Hepatocyte (in vitro differentiated cells): ENCODE data around the gene RPP30.

Experiments
- EZH2 ChIP-seq: fragments of 200-600 bp; sonication (generic); IDR thresholded peaks from 2 replicates; pipeline ENCODE4 v1.6.1; 2016; ENCODE audit warnings: antibody characterized with exemption, mild to moderate bottlenecking, borderline replicate concordance
- EZH2phosphoT487 ChIP-seq: fragments of 200-600 bp; sonication (generic); IDR thresholded peaks from one replicate; pipeline ENCODE4 v1.6.1; 2018; ENCODE audit warnings: antibody characterized with exemption, mild to moderate bottlenecking, low read depth, moderate library complexity; ENCODE audit not compliant: unreplicated experiment, severe bottlenecking
- TF ChIP-seq, protein P1 (sequence below): fragments of 200-600 bp; sonication (generic); IDR thresholded peaks from 2 replicates; pipeline ENCODE4 v1.5.1; 2016; ENCODE audit warnings: antibody characterized with exemption, mild to moderate bottlenecking; ENCODE audit not compliant: poor library complexity

DNA sequence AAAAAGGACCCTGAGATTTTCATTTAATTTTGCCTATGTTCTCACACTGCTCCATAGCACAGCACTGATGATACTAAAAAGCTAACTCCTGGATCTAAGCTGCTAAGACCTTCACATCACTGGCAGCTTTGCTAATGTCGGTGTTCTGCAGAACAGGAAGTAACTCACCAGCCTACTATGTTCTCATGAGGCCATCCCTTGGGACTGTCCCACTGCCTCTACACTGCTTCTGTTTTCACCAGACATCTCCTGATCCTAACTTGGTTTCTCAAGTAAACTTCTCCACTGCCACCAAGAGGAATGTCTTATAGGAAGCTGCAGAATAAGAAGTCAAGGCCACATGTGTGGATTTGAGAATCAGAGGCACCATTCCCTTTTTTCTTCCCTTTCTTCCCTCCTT is 29.0 kb upstream of the RPP30 start:
- TF ChIP-seq, protein P1, sequence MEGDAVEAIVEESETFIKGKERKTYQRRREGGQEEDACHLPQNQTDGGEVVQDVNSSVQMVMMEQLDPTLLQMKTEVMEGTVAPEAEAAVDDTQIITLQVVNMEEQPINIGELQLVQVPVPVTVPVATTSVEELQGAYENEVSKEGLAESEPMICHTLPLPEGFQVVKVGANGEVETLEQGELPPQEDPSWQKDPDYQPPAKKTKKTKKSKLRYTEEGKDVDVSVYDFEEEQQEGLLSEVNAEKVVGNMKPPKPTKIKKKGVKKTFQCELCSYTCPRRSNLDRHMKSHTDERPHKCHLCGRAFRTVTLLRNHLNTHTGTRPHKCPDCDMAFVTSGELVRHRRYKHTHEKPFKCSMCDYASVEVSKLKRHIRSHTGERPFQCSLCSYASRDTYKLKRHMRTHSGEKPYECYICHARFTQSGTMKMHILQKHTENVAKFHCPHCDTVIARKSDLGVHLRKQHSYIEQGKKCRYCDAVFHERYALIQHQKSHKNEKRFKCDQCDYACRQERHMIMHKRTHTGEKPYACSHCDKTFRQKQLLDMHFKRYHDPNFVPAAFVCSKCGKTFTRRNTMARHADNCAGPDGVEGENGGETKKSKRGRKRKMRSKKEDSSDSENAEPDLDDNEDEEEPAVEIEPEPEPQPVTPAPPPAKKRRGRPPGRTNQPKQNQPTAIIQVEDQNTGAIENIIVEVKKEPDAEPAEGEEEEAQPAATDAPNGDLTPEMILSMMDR: no peak
- TF ChIP-seq EZH2phosphoT487 (no peak), EZH2 (no peak)
